ENCODE results near the gene KIAA1614.

Gene KIAA1614

GRCh38 chr1:180912801-180913565 is at the start of gene KIAA1614:
Gene KIAA1614, plus strand, starts transcription at chr1:180912897. Its CDS starts 347 bp downstream, at chr1:180913244.
- no peak for ATAC-seq

- no peak for ATAC-seq
Observed at GRCh38 chr1:180863158-180863775, 49.4 kb upstream of the KIAA1614 start.

- ATAC-seq = no peak
Observed at GRCh38 chr1:180881806-180882509, 30.7 kb upstream of the KIAA1614 start.

GRCh38 chr1:180884588-180885300 is 28.0 kb upstream of the KIAA1614 start:
- no peak for ATAC-seq

- ATAC-seq = no peak
Observed at GRCh38 chr1:180886338-180886737, 26.4 kb upstream of the KIAA1614 start.

- ATAC-seq = no peak
Observed at GRCh38 chr1:180887841-180888240, 24.9 kb upstream of the KIAA1614 start.

- ATAC-seq = no peak
Observed at GRCh38 chr1:180888870-180889269, 23.8 kb upstream of the KIAA1614 start.

- no peak for ATAC-seq
Observed at GRCh38 chr1:180889325-180889724, 23.4 kb upstream of the KIAA1614 start.

- ATAC-seq = no peak
Observed at GRCh38 chr1:180892272-180892671, 20.4 kb upstream of the KIAA1614 start.

GRCh38 chr1:180892675-180893074 is 20.0 kb upstream of the KIAA1614 start:
- no peak for ATAC-seq

GRCh38 chr1:180893614-180894013 is 19.1 kb upstream of the KIAA1614 start:
- no peak for ATAC-seq

- ATAC-seq = no peak
Observed at GRCh38 chr1:180896161-180896560, 16.5 kb upstream of the KIAA1614 start.

GRCh38 chr1:180898441-180899219 is 14.1 kb upstream of the KIAA1614 start:
- no peak for ATAC-seq

- no peak for ATAC-seq
Observed at GRCh38 chr1:180899262-180899661, 13.4 kb upstream of the KIAA1614 start.

- no peak for ATAC-seq
Observed at GRCh38 chr1:180901076-180901990, 11.4 kb upstream of the KIAA1614 start.

GRCh38 chr1:180902541-180902940 is 10.2 kb upstream of the KIAA1614 start:
- no peak for ATAC-seq

- ATAC-seq = no peak
Observed at GRCh38 chr1:180905927-180906326, 6.8 kb upstream of the KIAA1614 start.

- no peak for ATAC-seq
Observed at GRCh38 chr1:180906511-180906910, 6.2 kb upstream of the KIAA1614 start.

- no peak for ATAC-seq
Observed at GRCh38 chr1:180907313-180908055, 5.2 kb upstream of the KIAA1614 start.

GRCh38 chr1:180908074-180908765 is 4.5 kb upstream of the KIAA1614 start:
- no peak for ATAC-seq
